ENCODE data around the gene MAPKAP1. TPM values are rescaled to one million over a fixed set of nuclear protein-coding genes. Genes with fewer than 3 reads are reported as not detected.

MAPKAP1 gene
- total RNA-seq, 2 donors from 2014 or later: 73.4 to 81.5 TPM

- H3K27me3 ChIP-seq (replicated peaks; ENCODE audit: insufficient read depth): no peaks in the 10 kb centered on the region
- H3K27ac ChIP-seq: no peak overlapping the region
- TF ChIP-seq CTCF (IDR thresholded peaks at IDR 0.05): no peak
- no peak for ATAC-seq (ENCODE audit: insufficient number of reproducible peaks, low FRiP score, low read depth)
- H3K9me3 ChIP-seq: no peaks in the 10 kb centered on the region
- no peaks in the 10 kb centered on the region for H3K36me3 ChIP-seq
- H3K4me1 ChIP-seq (ENCODE audit: control insufficient read depth in 1 of 2, low read depth in 2 of 2): no peaks in the 10 kb centered on the region
- H3K4me3 ChIP-seq: no peak overlapping the region
- DNase-seq (ENCODE audit: low spot score): no peak
Measured at GRCh38 chr9:125565126-125565525, 141.9 kb downstream of the MAPKAP1 start.

DNA sequence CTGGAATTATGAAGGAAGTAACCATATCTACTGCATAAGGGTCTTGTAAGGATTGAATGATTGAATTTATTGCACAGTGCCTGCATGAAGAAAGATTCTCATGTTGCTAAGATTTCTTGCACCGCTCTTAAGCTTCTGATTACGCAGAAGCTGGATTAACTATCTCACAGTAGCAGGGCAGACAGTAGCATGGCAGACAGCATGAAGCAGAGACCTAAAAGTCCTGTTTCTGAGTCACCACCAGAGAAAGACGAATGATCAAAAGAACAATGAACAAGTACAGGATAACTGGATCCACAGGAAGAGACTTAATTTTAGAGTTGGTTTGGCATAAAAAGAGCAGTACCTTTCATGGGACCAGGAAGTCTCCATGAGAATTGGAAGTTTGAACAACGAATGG, 142.4 kb downstream of the MAPKAP1 start:
- Histone ChIP-seq H3K9me3 (no peaks in the 10 kb centered on the region), H3K4me1 (ENCODE audit: control insufficient read depth in 1 of 2, low read depth in 2 of 2) (no peaks in the 10 kb centered on the region), H3K4me3 (no peak overlapping the region), H3K36me3 (no peaks in the 10 kb centered on the region), H3K27me3 (replicated peaks; ENCODE audit: insufficient read depth) (no peaks in the 10 kb centered on the region), H3K27ac (no peak overlapping the region)
- no peak for DNase-seq (ENCODE audit: low spot score)
- ATAC-seq (ENCODE audit: insufficient number of reproducible peaks, low FRiP score, low read depth): no peak
- no peak for TF ChIP-seq CTCF (IDR thresholded peaks at IDR 0.05)

GRCh38 chr9:125561509-125562148, 145.4 kb downstream of the MAPKAP1 start:
- DNase-seq (ENCODE audit: low spot score) (no peak), ATAC-seq (ENCODE audit: insufficient number of reproducible peaks, low FRiP score, low read depth) (no peak)
- Histone ChIP-seq H3K27ac (no peak overlapping the region), H3K36me3 (peaks cover 5% of the 10 kb centered on the region), H3K27me3 (replicated peaks; ENCODE audit: insufficient read depth) (no peaks in the 10 kb centered on the region), H3K4me1 (ENCODE audit: control insufficient read depth in 1 of 2, low read depth in 2 of 2) (no peaks in the 10 kb centered on the region), H3K9me3 (no peaks in the 10 kb centered on the region), H3K4me3 (no peak overlapping the region)
- TF ChIP-seq CTCF (IDR thresholded peaks at IDR 0.05): no peak

DNA sequence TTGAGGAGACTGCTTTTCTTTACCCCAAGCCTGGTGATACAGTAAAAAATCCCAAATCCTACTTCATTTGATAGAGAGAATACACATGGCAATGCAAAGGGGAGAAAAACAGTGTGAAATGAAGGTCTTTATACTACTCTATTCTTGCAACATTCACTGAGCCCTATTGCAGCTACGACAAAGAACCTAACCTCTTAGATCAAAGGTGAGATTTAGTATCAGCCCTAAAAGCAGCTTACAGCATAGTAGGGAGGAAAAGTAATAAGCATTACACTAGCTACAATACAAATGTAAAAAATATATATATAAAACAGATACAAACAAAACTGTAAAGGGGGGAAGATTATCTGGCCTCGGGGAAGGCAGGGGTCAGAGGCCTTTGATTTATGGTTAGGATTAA, 147.1 kb downstream of the MAPKAP1 start:
- Histone ChIP-seq H3K27ac (no peak overlapping the region), H3K9me3 (no peaks in the 10 kb centered on the region), H3K4me3 (no peak overlapping the region), H3K36me3 (peaks cover 5% of the 10 kb centered on the region), H3K27me3 (replicated peaks; ENCODE audit: insufficient read depth) (no peaks in the 10 kb centered on the region), H3K4me1 (ENCODE audit: control insufficient read depth in 1 of 2, low read depth in 2 of 2) (no peaks in the 10 kb centered on the region)
- no peak for TF ChIP-seq CTCF (IDR thresholded peaks at IDR 0.05)
- ATAC-seq (ENCODE audit: insufficient number of reproducible peaks, low FRiP score, low read depth): no peak
- no peak for DNase-seq (ENCODE audit: low spot score)

GRCh38 chr9:125559194-125559593, 147.8 kb downstream of the MAPKAP1 start:
- ATAC-seq (ENCODE audit: insufficient number of reproducible peaks, low FRiP score, low read depth): no peak
- no peak for TF ChIP-seq CTCF (IDR thresholded peaks at IDR 0.05)

More at GRCh38 chr9:125559194-125559593, 147.8 kb downstream of the MAPKAP1 start:
- Histone ChIP-seq H3K4me1 (ENCODE audit: control insufficient read depth in 1 of 2, low read depth in 2 of 2) (no peaks in the 10 kb centered on the region), H3K27me3 (replicated peaks; ENCODE audit: insufficient read depth) (no peaks in the 10 kb centered on the region), H3K4me3 (no peak overlapping the region), H3K27ac (no peak overlapping the region), H3K9me3 (no peaks in the 10 kb centered on the region), H3K36me3 (peaks cover 5% of the 10 kb centered on the region)
- DNase-seq (ENCODE audit: low spot score): no peak

All from thoracic aorta (tissue), 2 donors.